Omental fat pad (tissue), 4 donors: Measurements from ENCODE around the gene GARIN5B. TPM values are rescaled to one million over a fixed set of nuclear protein-coding genes. Genes with fewer than 3 reads are reported as not detected.

Experiments
- ATAC-seq: fragments of 150-250 bp; one replicate; pipeline ENCODE4 v1.9.1; 2016; ENCODE audit warnings: mild to moderate bottlenecking, moderate library complexity; ENCODE audit not compliant: low FRiP score
- DNase-seq: peaks from one replicate; pipeline ENCODE4 v3.0.0-alpha.2; 2019; ENCODE audit warnings: low spot score
- CTCF ChIP-seq, 3 donors: fragments of 450-650 bp; IDR thresholded peaks; one replicate each; pipeline ENCODE4 v1.5.1; 2016 to 2017; ENCODE audit warnings: antibody characterized with exemption in 3 of 3, mild to moderate bottlenecking in 3 of 3, moderate library complexity in 2 of 3
- total RNA-seq, 4 donors: library from RNA; depleted of rRNA; stranded (reverse); fragments of >200 nt; gene quantifications; one replicate each; pipeline ENCODE4 v1.1.0, GENCODE V29; 2016

GARIN5B gene
- total RNA-seq, 4 donors from 2014 or later: 0.09 TPM; not detected in 3

DNA sequence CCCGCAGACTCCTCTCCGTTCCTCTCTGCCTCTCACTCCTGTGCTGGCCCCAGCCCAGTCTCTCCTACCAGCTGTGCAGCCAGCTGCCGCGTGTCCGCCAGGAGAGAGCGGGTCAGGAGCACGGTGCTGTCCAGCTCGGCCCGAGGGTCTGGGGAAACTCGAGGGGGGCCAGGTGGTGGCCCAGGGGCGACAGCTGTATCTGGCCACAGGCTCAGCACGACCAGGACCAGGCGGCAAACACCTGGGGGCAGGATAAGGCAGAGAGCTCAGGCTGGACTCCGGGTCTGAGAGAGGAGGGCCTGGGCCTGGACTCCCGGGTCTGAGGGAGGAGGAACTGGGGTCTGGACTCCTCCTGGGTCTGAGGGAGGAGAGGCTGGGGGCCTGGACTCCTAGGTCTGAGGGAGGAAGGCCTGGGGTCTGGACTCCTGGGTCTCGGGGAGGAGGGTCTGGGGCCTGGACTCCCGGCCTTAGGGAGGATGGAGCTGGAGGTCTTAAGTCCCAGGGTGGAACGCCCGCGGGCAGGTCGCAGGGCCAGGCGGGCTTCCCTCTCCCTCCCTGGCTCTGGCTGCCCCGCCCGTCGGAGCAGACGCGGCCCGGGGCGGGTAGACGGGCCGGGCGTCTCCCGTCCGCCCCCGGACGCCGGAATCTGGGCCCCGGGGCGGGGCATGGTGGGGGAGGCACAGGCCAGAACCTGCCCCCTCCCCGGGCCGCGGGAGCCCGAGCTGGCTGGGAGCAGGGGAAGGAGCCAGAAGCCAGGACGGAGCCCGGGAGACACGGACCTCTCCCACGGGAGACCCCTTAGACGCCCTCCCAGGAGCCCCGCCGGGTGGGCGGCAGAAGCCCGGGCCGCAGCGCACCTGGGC, 5.9 kb upstream of the GARIN5B start:
- TF ChIP-seq CTCF (IDR thresholded peaks at IDR 0.05): no peak
- ATAC-seq: peak; percentile 74
- no peak for DNase-seq

- no peak for TF ChIP-seq CTCF (IDR thresholded peaks at IDR 0.05)
- ATAC-seq: no peak
- no peak for DNase-seq
Observed at GRCh38 chr19:55368106-55368505, 5.0 kb upstream of the GARIN5B start.

GRCh38 chr19:55366790-55367189, 3.7 kb upstream of the GARIN5B start:
- ATAC-seq: no peak
- no peak for TF ChIP-seq CTCF (IDR thresholded peaks at IDR 0.05)
- no peak for DNase-seq

GRCh38 chr19:55365964-55366363, 2.9 kb upstream of the GARIN5B start:
- no peak for ATAC-seq
- no peak for TF ChIP-seq CTCF (IDR thresholded peaks at IDR 0.05)
- DNase-seq: no peak

GRCh38 chr19:55365245-55365644, 2.2 kb upstream of the GARIN5B start:
- DNase-seq (no peak), ATAC-seq (no peak)

DNA sequence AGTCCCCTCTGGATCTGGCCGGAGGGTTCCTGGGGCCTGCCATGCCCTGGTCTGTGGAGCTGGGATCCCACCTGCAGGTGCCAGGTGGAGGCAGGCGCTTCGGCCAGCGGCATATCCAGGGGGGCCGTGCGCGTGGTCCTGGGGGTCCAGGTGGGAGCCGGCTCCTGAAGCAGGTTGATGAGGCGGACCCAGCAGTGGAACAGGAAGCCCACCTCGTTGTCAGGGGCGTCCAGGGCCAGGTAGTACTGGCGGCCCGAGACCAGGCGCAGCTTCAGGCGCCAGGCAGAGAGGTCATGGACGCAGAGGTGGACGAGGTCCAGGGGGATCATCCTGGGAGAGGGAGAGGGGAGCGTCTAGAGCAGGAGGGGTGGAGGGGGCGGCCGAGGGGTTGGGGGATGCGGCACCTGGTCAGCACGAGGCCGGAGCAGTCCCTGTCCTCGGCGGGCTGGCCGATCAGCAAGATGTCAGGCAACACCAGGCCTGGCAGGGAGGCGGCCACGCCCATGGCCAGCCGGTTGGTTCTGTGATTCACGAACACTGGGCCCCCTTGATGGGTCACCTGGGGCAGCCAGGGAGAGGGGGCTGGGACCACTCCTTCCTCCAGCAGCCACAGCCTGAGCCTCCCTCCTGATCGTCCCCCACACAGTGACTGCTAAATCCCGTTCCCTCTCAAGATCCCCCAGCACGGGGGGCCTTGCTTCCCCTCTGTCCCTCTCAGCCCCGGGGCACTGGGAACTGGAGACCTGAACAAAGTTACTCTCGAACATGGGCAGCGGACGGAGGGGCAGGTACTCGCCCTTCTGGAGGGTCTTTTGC, 678 bp downstream of the GARIN5B start:
- no peak for DNase-seq
- TF ChIP-seq CTCF (IDR thresholded peaks at IDR 0.05): no peak
- no peak for ATAC-seq

More at GRCh38 chr19:55365245-55365644, 2.2 kb upstream of the GARIN5B start:
- no peak for TF ChIP-seq CTCF (IDR thresholded peaks at IDR 0.05)
